ENCODE data around the gene ZMYND8. TPM values are rescaled to one million over a fixed set of nuclear protein-coding genes. Genes with fewer than 3 reads are reported as not detected.
A peak's percentile ranks its signal among the peaks of the same experiment; 100 is the strongest.

The ZMYND8 gene
- total RNA-seq, 1 experiment from 2014 or later: 107 TPM

GRCh38 chr20:47316776-47317126, 39.7 kb downstream of the ZMYND8 start:
- BruUV-seq (replicated peaks): no TSS peak
- H3K79me2 ChIP-seq (ENCODE audit: low read depth): peaks cover 87% of the 10 kb centered on the region
- H3K27me3 ChIP-seq (ENCODE audit: insufficient read depth, low read depth): no peaks in the 10 kb centered on the region
- no peaks in the 10 kb centered on the region for H3K9me3 ChIP-seq (ENCODE audit: insufficient read depth, low read depth)
- peak overlapping the region; percentile 97 for H3K27ac ChIP-seq
- H3K36me3 ChIP-seq (ENCODE audit: low read depth): peaks cover 2% of the 10 kb centered on the region; the same call in 1 of the 2 replicates
- no peaks in the 10 kb centered on the region for H3K9me2 ChIP-seq (ENCODE audit: insufficient read depth)
- no peak overlapping the region for H2AFZ ChIP-seq
- ChIA-PET POLR2A (ENCODE audit: unreplicated experiment) (interaction anchor here (0.6 to 1.0 kb wide), 4 partner anchors 43 to 659 kb away, joined by 3 to 25 read pairs (median 9); partner anchors contain the start of gene NCOA3), CTCF (interaction anchor here (0.6 to 1.0 kb wide), 6 partner anchors 37 to 189 kb away, joined by 4 to 16 read pairs (median 6); partner anchors contain the start of gene ZMYND8)
- peak overlapping the region; percentile 90 for H3K4me2 ChIP-seq
- no peak for DNase-seq
- intact Hi-C loops (cut with micrococcal nuclease; ENCODE audit: unreplicated experiment): loop anchor here (5.0 kb wide), 4 partner anchors 66 to 364 kb away; partner anchors contain the start of gene NCOA3
- H4K20me1 ChIP-seq (ENCODE audit: insufficient read depth): no peaks in the 10 kb centered on the region
- peaks cover 79% of the 10 kb centered on the region for H3K4me1 ChIP-seq (replicated peaks; ENCODE audit: insufficient read depth)
- 0 out of 2 replicates have a peak overlapping the region, but pooled peaks have one; percentile 5 for H3K4me3 ChIP-seq
- TF ChIP-seq EZH2 (IDR thresholded peaks at IDR 0.05; ENCODE audit: low read depth) (no peak), CTCF (conservative IDR thresholded peaks at IDR 0.05) (no peak)
- peaks cover 83% of the 10 kb centered on the region for H3F3A ChIP-seq (ENCODE audit: insufficient read depth, low read depth)

- Histone ChIP-seq H3K27me3 (ENCODE audit: insufficient read depth, low read depth) (no peaks in the 10 kb centered on the region), H3K27ac (peak overlapping the region; percentile 97), H3K4me3 (peak overlapping the region; percentile 4; the same call in 1 of the 2 replicates), H3K4me2 (peak overlapping the region; percentile 90), H3K9me2 (ENCODE audit: insufficient read depth) (no peaks in the 10 kb centered on the region), H4K20me1 (ENCODE audit: insufficient read depth) (no peaks in the 10 kb centered on the region), H3K36me3 (ENCODE audit: low read depth) (peaks cover 2% of the 10 kb centered on the region; the same call in 1 of the 2 replicates), H2AFZ (no peak overlapping the region), H3K4me1 (replicated peaks; ENCODE audit: insufficient read depth) (peaks cover 67% of the 10 kb centered on the region), H3K79me2 (ENCODE audit: low read depth) (peaks cover 87% of the 10 kb centered on the region), H3F3A (ENCODE audit: insufficient read depth, low read depth) (peaks cover 82% of the 10 kb centered on the region), H3K9me3 (ENCODE audit: insufficient read depth, low read depth) (no peaks in the 10 kb centered on the region)
- BruUV-seq (replicated peaks): no TSS peak
- ChIA-PET CTCF (interaction anchor here (0.6 kb wide), 1 partner anchor 65 kb away, joined by 9 read pairs; no protein-coding TSS in a partner anchor), POLR2A (ENCODE audit: unreplicated experiment) (interaction anchor here (0.6 to 1.0 kb wide), 2 partner anchors 41 to 44 kb away, joined by 3 to 25 read pairs; no protein-coding TSS in a partner anchor)
- intact Hi-C loops (cut with micrococcal nuclease; ENCODE audit: unreplicated experiment): loop anchor here (5.0 kb wide), 4 partner anchors 67 to 363 kb away; partner anchors contain the start of gene NCOA3
- DNase-seq: peak; percentile 58 to 71
- no peak for TF ChIP-seq CTCF (conservative IDR thresholded peaks at IDR 0.05)
- TF ChIP-seq EZH2 (IDR thresholded peaks at IDR 0.05; ENCODE audit: low read depth): no peak
These were observed 41.0 kb downstream of the ZMYND8 start for GRCh38 chr20:47315339-47316056.

- H2AFZ ChIP-seq: no peak overlapping the region
These were observed 41.7 kb downstream of the ZMYND8 start for GRCh38 chr20:47314647-47315338.

More at GRCh38 chr20:47314647-47315338, 41.7 kb downstream of the ZMYND8 start:
- Histone ChIP-seq H3K4me1 (replicated peaks; ENCODE audit: insufficient read depth) (peaks cover 60% of the 10 kb centered on the region), H3F3A (ENCODE audit: insufficient read depth, low read depth) (peaks cover 79% of the 10 kb centered on the region), H3K27ac (peak overlapping the region; percentile 97), H4K20me1 (ENCODE audit: insufficient read depth) (no peaks in the 10 kb centered on the region), H3K9me3 (ENCODE audit: insufficient read depth, low read depth) (no peaks in the 10 kb centered on the region), H3K27me3 (ENCODE audit: insufficient read depth, low read depth) (no peaks in the 10 kb centered on the region), H3K79me2 (ENCODE audit: low read depth) (peaks cover 87% of the 10 kb centered on the region), H3K4me3 (no peak overlapping the region), H3K9me2 (ENCODE audit: insufficient read depth) (no peaks in the 10 kb centered on the region), H3K36me3 (ENCODE audit: low read depth) (peaks cover 9% of the 10 kb centered on the region; the same call in 1 of the 2 replicates), H3K4me2 (peak overlapping the region; percentile 90)
- DNase-seq: no peak
- ChIA-PET POLR2A (ENCODE audit: unreplicated experiment) (no interaction called here), CTCF (no interaction called here)
- TF ChIP-seq CTCF (conservative IDR thresholded peaks at IDR 0.05): no peak
- TF ChIP-seq EZH2 (IDR thresholded peaks at IDR 0.05; ENCODE audit: low read depth): no peak
- intact Hi-C loops (cut with micrococcal nuclease; ENCODE audit: unreplicated experiment): loop anchor here (5.0 kb wide), 4 partner anchors 68 to 362 kb away; partner anchors contain the start of gene NCOA3
- no TSS peak for BruUV-seq (replicated peaks)
